IPS-20b (cell line): Measurements from ENCODE around the gene HAPLN2.
"Not testable (repeated sequence)": the region's sequence is repeated elsewhere in the genome, so short reads cannot be mapped to it uniquely, and the experiment has no call there.

Experiments
- H3K27ac ChIP-seq: one replicate; pipeline ENCODE4 v1.5.1; 2013; ENCODE audit warnings: low read length
- H3K27me3 ChIP-seq: 2 replicates; pipeline ENCODE4 v1.6.1; 2013; ENCODE audit warnings: mild to moderate bottlenecking, low read length, inconsistent platforms; ENCODE audit not compliant: insufficient read depth
- H3K36me3 ChIP-seq: 2 replicates; pipeline ENCODE4 v1.6.1; 2013; ENCODE audit warnings: low read depth, mild to moderate bottlenecking, inconsistent platforms, low read length, moderate library complexity; ENCODE audit not compliant: insufficient read depth
- H3K4me1 ChIP-seq: 2 replicates; pipeline ENCODE4 v1.6.1; 2013; ENCODE audit warnings: mild to moderate bottlenecking, control low read depth, inconsistent platforms, low read length, moderate library complexity; ENCODE audit not compliant: insufficient read depth
- H3K4me3 ChIP-seq: 2 replicates; pipeline ENCODE4 v1.5.1; 2013; ENCODE audit warnings: mild to moderate bottlenecking, low read length, inconsistent platforms
- H3K9ac ChIP-seq: 2 replicates; pipeline ENCODE4 v1.6.1; 2013; ENCODE audit warnings: low read depth, mild to moderate bottlenecking, inconsistent platforms, low read length, moderate library complexity
- H3K9me3 ChIP-seq: 2 replicates; pipeline ENCODE4 v1.6.1; 2013; ENCODE audit warnings: mild to moderate bottlenecking, low read depth, low read length, inconsistent platforms; ENCODE audit not compliant: insufficient read depth

Gene HAPLN2

GRCh38 chr1:156624814-156625435, 5.7 kb downstream of the HAPLN2 start:
- Histone ChIP-seq H3K9me3 (no peaks in the 10 kb centered on the region), H3K27ac (no peak overlapping the region), H3K4me3 (peak overlapping the region; percentile 66), H3K9ac (no peak overlapping the region), H3K36me3 (no peaks in the 10 kb centered on the region), H3K27me3 (peaks cover 70% of the 10 kb centered on the region), H3K4me1 (no peaks in the 10 kb centered on the region)

GRCh38 chr1:156625436-156626078, 6.3 kb downstream of the HAPLN2 start:
- Histone ChIP-seq H3K4me1 (no peaks in the 10 kb centered on the region), H3K27me3 (peaks cover 63% of the 10 kb centered on the region), H3K4me3 (peak overlapping the region; percentile 54), H3K9me3 (no peaks in the 10 kb centered on the region), H3K36me3 (no peaks in the 10 kb centered on the region), H3K9ac (no peak overlapping the region), H3K27ac (no peak overlapping the region)

GRCh38 chr1:156626079-156626438, 6.8 kb downstream of the HAPLN2 start:
- no peaks in the 10 kb centered on the region for H3K9me3 ChIP-seq
- peaks cover 58% of the 10 kb centered on the region for H3K27me3 ChIP-seq
- no peak overlapping the region for H3K27ac ChIP-seq
- no peak overlapping the region for H3K4me3 ChIP-seq
- H3K9ac ChIP-seq: no peak overlapping the region
- no peaks in the 10 kb centered on the region for H3K36me3 ChIP-seq
- H3K4me1 ChIP-seq: no peaks in the 10 kb centered on the region

GRCh38 chr1:156627313-156627880, 8.2 kb downstream of the HAPLN2 start:
- H3K4me1 ChIP-seq: no peaks in the 10 kb centered on the region
- no peak overlapping the region for H3K27ac ChIP-seq
- H3K9me3 ChIP-seq: no peaks in the 10 kb centered on the region
- peaks cover 50% of the 10 kb centered on the region for H3K27me3 ChIP-seq
- H3K36me3 ChIP-seq: no peaks in the 10 kb centered on the region
- no peak overlapping the region for H3K9ac ChIP-seq
- no peak overlapping the region for H3K4me3 ChIP-seq

- Histone ChIP-seq H3K27ac (no peak overlapping the region), H3K36me3 (no peaks in the 10 kb centered on the region), H3K4me1 (no peaks in the 10 kb centered on the region), H3K27me3 (peaks cover 45% of the 10 kb centered on the region), H3K9me3 (no peaks in the 10 kb centered on the region), H3K4me3 (no peak overlapping the region), H3K9ac (no peak overlapping the region)
Measured at GRCh38 chr1:156629823-156630449, 10.7 kb downstream of the HAPLN2 start.

GRCh38 chr1:156631152-156631551, 11.9 kb downstream of the HAPLN2 start:
- H3K4me1 ChIP-seq, H3K27ac ChIP-seq, H3K36me3 ChIP-seq, H3K9ac ChIP-seq, H3K4me3 ChIP-seq, H3K9me3 ChIP-seq: not testable (repeated sequence)
- peaks cover 45% of the 10 kb centered on the region for H3K27me3 ChIP-seq

- Histone ChIP-seq H3K4me1 (no peaks in the 10 kb centered on the region), H3K9ac (no peak overlapping the region), H3K4me3 (no peak overlapping the region), H3K9me3 (no peaks in the 10 kb centered on the region), H3K27ac (no peak overlapping the region), H3K36me3 (no peaks in the 10 kb centered on the region), H3K27me3 (peaks cover 46% of the 10 kb centered on the region)
Measured at GRCh38 chr1:156632355-156632754, 13.1 kb downstream of the HAPLN2 start.

- H3K36me3 ChIP-seq: no peaks in the 10 kb centered on the region
- no peaks in the 10 kb centered on the region for H3K9me3 ChIP-seq
- H3K4me1 ChIP-seq: no peaks in the 10 kb centered on the region
- no peak overlapping the region for H3K4me3 ChIP-seq
- H3K9ac ChIP-seq: no peak overlapping the region
- peaks cover 91% of the 10 kb centered on the region for H3K27me3 ChIP-seq
- H3K27ac ChIP-seq: no peak overlapping the region
Measured at GRCh38 chr1:156638189-156638985, 19.2 kb downstream of the HAPLN2 start.

- Histone ChIP-seq H3K9me3 (no peaks in the 10 kb centered on the region), H3K36me3 (no peaks in the 10 kb centered on the region), H3K4me1 (no peaks in the 10 kb centered on the region), H3K9ac (no peak overlapping the region), H3K4me3 (no peak overlapping the region), H3K27me3 (peaks cover 95% of the 10 kb centered on the region), H3K27ac (no peak overlapping the region)
Measured at GRCh38 chr1:156639601-156640101, 20.4 kb downstream of the HAPLN2 start.

GRCh38 chr1:156640842-156641706, 21.9 kb downstream of the HAPLN2 start:
- peaks cover 95% of the 10 kb centered on the region for H3K27me3 ChIP-seq
- peak overlapping the region; percentile 77 for H3K4me3 ChIP-seq
- H3K9ac ChIP-seq: no peak overlapping the region; the same call in 1 of the 2 replicates
- no peaks in the 10 kb centered on the region for H3K9me3 ChIP-seq
- H3K36me3 ChIP-seq: no peaks in the 10 kb centered on the region
- no peaks in the 10 kb centered on the region for H3K4me1 ChIP-seq
- no peak overlapping the region for H3K27ac ChIP-seq
